A673 (cell line): ENCODE data around the gene CH25H. TPM values are rescaled to one million over a fixed set of nuclear protein-coding genes. Genes with fewer than 3 reads are reported as not detected.
A peak's percentile ranks its signal among the peaks of the same experiment; 100 is the strongest.

Experiments
- BruUV-seq: library from RNA; stranded (reverse); fragments of 400-500 nt; replicated peaks from 2 replicates; lab custom pipeline; 2021; lab: Mats Ljungman, UMichigan
- CTCF ChIA-PET: fragments of 300-600 bp; sonication (Branson Sonifier 250); formaldehyde crosslinking; loops from one replicate; lab custom pipeline; 2022; ENCODE audit warnings: antibody characterized with exemption; lab: Charles Lee
- POLR2A ChIA-PET: fragments of 300-600 bp; sonication (Branson Sonifier 250); formaldehyde crosslinking; loops from one replicate; lab custom pipeline; 2022; ENCODE audit warnings: antibody characterized with exemption; ENCODE audit not compliant: low non-redundant PET; lab: Charles Lee
- DNase-seq: peaks from one replicate; pipeline ENCODE4 v3.0.0-alpha.2; 2015; ENCODE audit warnings: low spot score
- H3K27ac ChIP-seq: fragments of 200-600 bp; sonication (generic); 2 replicates; pipeline ENCODE4 v1.5.1; 2016; ENCODE audit warnings: mixed run types, low read depth, mild to moderate bottlenecking, mixed read lengths, antibody characterized with exemption, low read length; ENCODE audit not compliant: poor library complexity, severe bottlenecking
- H3K27me3 ChIP-seq: fragments of 200-600 bp; sonication (generic); replicated peaks from 2 replicates; pipeline ENCODE4 v1.6.1; 2017; ENCODE audit warnings: mixed run types, low read depth, mild to moderate bottlenecking, mixed read lengths, antibody characterized with exemption, low read length; ENCODE audit not compliant: insufficient read depth, poor library complexity
- H3K36me3 ChIP-seq: fragments of 200-600 bp; sonication (generic); 2 replicates; pipeline ENCODE4 v1.6.1; 2016; ENCODE audit warnings: mixed run types, mild to moderate bottlenecking, mixed read lengths, antibody characterized with exemption, low read length; ENCODE audit not compliant: insufficient read depth, poor library complexity, severe bottlenecking
- H3K4me1 ChIP-seq: fragments of 200-600 bp; sonication (generic); 2 replicates; pipeline ENCODE4 v1.6.1; 2017; ENCODE audit warnings: mixed run types, mild to moderate bottlenecking, mixed read lengths, antibody characterized with exemption, low read length; ENCODE audit not compliant: insufficient read depth, poor library complexity, severe bottlenecking
- H3K4me3 ChIP-seq: fragments of 200-600 bp; sonication (generic); 2 replicates; pipeline ENCODE4 v1.5.1; 2016; ENCODE audit warnings: low read depth, mixed run types, mild to moderate bottlenecking, mixed read lengths, low read length; ENCODE audit not compliant: poor library complexity, severe bottlenecking
- H3K9me3 ChIP-seq: fragments of 200-600 bp; sonication (generic); 2 replicates; pipeline ENCODE4 v1.6.1; 2016; ENCODE audit warnings: mixed run types, low read depth, mild to moderate bottlenecking, mixed read lengths, antibody characterized with exemption, low read length; ENCODE audit not compliant: poor library complexity, severe bottlenecking
- EZH2 ChIP-seq: fragments of 200-600 bp; sonication (generic); IDR thresholded peaks from 2 replicates; pipeline ENCODE4 v1.6.1; 2017; ENCODE audit warnings: borderline replicate concordance, low read depth, mild to moderate bottlenecking, mixed read lengths, antibody characterized with exemption, low read length; ENCODE audit not compliant: poor library complexity, severe bottlenecking
- intact Hi-C: fragments of 100-400 bp; cut with micrococcal nuclease; formaldehyde crosslinking; loops from one replicate; pipeline ENCODE4 v1.10.0; 2022; ENCODE audit not compliant: unreplicated experiment
- total RNA-seq: library from RNA; stranded (reverse); gene quantifications from 2 replicates; pipeline ENCODE4 v1.2.3, GENCODE V29; 2021
- TF ChIP-seq, protein P1 (sequence below): fragments of 300-800, 200-600 bp; sonication (generic); conservative IDR thresholded peaks from 2 replicates; pipeline ENCODE4 v1.5.1; 2017; ENCODE audit warnings: low read depth, mild to moderate bottlenecking, antibody characterized with exemption, low read length, moderate library complexity, mixed read lengths

CH25H gene
- total RNA-seq, 1 experiment from 2014 or later = 0.56 TPM

DNA sequence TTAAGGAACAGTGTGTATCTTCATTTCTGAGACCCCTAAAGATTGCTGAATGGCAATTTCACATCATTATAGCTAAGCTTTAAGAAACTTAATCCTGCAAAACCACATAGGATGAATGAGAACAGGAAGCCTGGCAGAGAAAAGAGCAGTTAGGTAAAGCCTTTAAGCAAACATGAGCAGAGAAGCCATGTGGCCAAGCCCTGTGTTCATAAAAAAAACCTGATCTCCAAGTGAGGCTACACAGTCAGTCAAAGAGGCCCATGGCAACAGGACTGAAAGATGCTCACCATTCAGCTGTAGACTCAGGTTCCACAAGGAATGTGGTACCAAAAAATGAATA is 35.2 kb upstream of the CH25H start:
- CTCF ChIA-PET = no interaction called here
- no TSS peak for BruUV-seq
- no peaks in the 10 kb centered on the region for H3K27me3 ChIP-seq

DNA sequence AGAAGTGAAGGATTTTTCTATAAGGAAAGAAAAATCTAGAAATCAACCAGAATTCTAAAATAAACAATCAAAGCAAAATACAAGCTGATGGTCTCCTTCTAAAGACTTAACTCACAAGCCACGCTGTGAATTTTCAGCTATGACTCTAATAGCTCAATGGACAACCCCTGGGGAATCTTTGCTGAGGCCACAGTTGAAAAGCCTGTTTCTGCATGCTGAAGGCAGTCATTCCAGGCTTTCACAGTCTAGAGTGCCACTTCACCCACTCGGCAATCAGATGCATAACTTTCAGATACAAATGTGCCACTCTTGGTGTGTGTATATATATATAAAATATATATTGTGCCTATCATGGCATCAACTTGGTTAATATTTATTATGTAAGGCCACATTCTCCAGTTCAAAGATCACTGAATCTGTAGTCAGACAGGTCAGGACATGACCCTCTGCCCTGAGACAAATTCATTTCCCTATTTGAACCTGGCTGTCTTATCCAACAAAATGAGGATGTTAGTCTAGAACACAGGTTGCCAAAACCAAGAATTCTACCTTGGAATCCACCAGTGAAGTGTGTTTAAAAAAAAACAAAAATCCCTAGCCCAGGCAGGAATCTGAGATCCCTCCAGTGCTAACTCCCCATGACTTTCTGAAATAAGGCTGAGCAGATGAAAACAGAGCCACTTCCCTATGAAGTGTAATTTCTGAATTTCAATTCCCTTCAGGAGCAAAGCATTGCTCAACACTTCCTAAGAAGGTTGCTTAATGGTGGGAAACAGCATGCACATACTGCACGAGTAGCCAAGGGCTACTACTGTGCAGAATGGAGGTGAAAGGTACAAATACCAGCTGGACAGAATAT is 34.6 kb upstream of the CH25H start:
- no peaks in the 10 kb centered on the region for H3K9me3 ChIP-seq
- no peaks in the 10 kb centered on the region for H3K27me3 ChIP-seq
- POLR2A ChIA-PET = no interaction called here
- intact Hi-C loops = no loop called here
- H3K27ac ChIP-seq = no peak overlapping the region
- no peak for DNase-seq
- H3K4me3 ChIP-seq = no peak overlapping the region
- H3K4me1 ChIP-seq = peaks cover 22% of the 10 kb centered on the region
- BruUV-seq = no TSS peak
- CTCF ChIA-PET = no interaction called here
- TF ChIP-seq, protein P1, sequence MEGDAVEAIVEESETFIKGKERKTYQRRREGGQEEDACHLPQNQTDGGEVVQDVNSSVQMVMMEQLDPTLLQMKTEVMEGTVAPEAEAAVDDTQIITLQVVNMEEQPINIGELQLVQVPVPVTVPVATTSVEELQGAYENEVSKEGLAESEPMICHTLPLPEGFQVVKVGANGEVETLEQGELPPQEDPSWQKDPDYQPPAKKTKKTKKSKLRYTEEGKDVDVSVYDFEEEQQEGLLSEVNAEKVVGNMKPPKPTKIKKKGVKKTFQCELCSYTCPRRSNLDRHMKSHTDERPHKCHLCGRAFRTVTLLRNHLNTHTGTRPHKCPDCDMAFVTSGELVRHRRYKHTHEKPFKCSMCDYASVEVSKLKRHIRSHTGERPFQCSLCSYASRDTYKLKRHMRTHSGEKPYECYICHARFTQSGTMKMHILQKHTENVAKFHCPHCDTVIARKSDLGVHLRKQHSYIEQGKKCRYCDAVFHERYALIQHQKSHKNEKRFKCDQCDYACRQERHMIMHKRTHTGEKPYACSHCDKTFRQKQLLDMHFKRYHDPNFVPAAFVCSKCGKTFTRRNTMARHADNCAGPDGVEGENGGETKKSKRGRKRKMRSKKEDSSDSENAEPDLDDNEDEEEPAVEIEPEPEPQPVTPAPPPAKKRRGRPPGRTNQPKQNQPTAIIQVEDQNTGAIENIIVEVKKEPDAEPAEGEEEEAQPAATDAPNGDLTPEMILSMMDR = no peak
- no peak for TF ChIP-seq EZH2
- H3K36me3 ChIP-seq = no peaks in the 10 kb centered on the region

More for the DNA sequence above, 35.2 kb upstream of the CH25H start:
- peak; percentile 82 for DNase-seq
- intact Hi-C loops = no loop called here
- POLR2A ChIA-PET = no interaction called here
- Histone ChIP-seq H3K36me3 (no peaks in the 10 kb centered on the region), H3K27ac (no peak overlapping the region), H3K4me1 (peaks cover 22% of the 10 kb centered on the region), H3K9me3 (no peaks in the 10 kb centered on the region), H3K4me3 (no peak overlapping the region)
- TF ChIP-seq, protein P1 = no peak
- no peak for TF ChIP-seq EZH2

DNA sequence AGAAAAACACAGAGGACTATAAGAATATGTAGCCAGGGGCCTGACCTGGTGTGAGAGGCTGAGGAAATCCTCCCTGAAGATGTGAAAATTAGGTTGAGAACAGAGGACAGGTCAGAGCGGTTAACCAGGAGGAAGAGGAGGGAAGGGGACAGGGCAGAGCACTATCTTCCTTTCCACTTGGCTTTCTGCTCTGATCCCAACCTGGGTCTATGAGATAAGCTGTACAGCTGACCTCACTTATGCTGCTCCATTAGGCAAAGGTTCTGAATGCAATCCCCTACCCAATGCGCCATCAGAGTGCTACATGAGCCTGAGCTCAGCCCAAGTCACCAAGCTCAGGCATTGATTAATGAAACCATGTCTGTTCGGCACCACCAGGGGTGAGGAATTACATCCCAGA is 33.9 kb upstream of the CH25H start:
- POLR2A ChIA-PET = no interaction called here
- no peaks in the 10 kb centered on the region for H3K27me3 ChIP-seq

More for the DNA sequence above, 33.9 kb upstream of the CH25H start:
- DNase-seq = no peak
- CTCF ChIA-PET = no interaction called here
- no peak overlapping the region for H3K27ac ChIP-seq
- H3K4me1 ChIP-seq = peaks cover 20% of the 10 kb centered on the region
- no peaks in the 10 kb centered on the region for H3K9me3 ChIP-seq
- no peak overlapping the region for H3K4me3 ChIP-seq
- no TSS peak for BruUV-seq
- intact Hi-C loops = no loop called here
- no peaks in the 10 kb centered on the region for H3K36me3 ChIP-seq
- TF ChIP-seq, protein P1 = no peak
- no peak for TF ChIP-seq EZH2
